Epithelial cell of proximal tubule (primary cell): Measurements from ENCODE around the gene ACAD8. TPM values are rescaled to one million over a fixed set of nuclear protein-coding genes. Genes with fewer than 3 reads are reported as not detected.

Experiments
- DNase-seq: peaks from one replicate; pipeline ENCODE4 v3.0.0-alpha.2; 2011; ENCODE audit warnings: low read depth
- H3K4me3 ChIP-seq: 2 replicates; pipeline ENCODE4 v1.5.1; 2011; ENCODE audit warnings: low read depth, mild to moderate bottlenecking, low read length
- CTCF ChIP-seq: conservative IDR thresholded peaks from 2 replicates; pipeline ENCODE4 v1.5.1; 2012; ENCODE audit warnings: low read depth, mild to moderate bottlenecking, low read length
- total RNA-seq: library from RNA; depleted of rRNA; stranded (reverse); fragments of >200 nt; gene quantifications from 2 replicates; pipeline ENCODE4 v1.2.3, GENCODE V29; 2015

ACAD8 gene
- total RNA-seq, 1 donor from 2014 or later: 18.1 TPM

- no peak for TF ChIP-seq CTCF
- H3K4me3 ChIP-seq: no peak overlapping the region
- no peak for DNase-seq
These were observed 14.4 kb upstream of the ACAD8 start for GRCh38 chr11:134238956-134239355.

DNA sequence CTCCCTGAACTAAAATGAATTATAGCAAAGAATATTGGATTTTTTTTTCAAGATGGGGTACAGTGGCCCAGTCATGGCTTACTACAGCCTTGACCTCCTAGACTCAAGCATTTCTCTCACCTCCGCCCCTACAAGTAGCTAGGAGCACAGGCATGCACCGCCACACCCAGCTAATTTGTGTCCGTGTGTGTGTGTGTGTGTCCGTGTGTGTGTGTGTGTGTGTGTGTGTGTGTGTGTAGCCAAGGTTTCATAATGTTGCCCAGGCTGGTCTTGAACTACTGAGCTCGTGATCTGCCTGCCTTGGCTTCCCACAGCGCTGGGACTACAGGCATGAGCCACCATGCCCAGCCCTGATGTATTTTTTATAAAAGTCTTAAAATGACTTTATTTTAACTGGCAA is 12.8 kb upstream of the ACAD8 start:
- no peak for DNase-seq
- TF ChIP-seq CTCF: no peak

DNA sequence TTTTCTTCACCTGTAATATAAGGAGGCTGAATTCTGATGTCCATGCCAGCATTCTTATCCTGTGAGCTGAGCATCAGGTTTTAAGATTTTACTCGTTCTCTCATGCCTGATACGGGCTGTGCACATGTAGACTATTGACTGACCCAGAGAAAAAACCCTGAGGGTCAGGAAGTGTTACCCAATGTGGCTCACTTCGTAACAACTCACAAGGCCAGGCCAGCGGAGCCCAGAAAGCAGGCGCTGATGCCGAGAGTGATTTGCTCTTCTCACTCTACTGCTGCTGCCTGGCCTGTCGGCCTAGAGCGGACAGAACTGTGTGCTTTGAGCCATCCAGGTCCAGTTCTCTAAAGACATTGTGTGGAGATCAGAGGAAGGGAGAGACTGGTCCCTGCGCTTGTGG is 11.0 kb upstream of the ACAD8 start:
- no peak for DNase-seq
- no peak for TF ChIP-seq CTCF

More for the DNA sequence above, 12.8 kb upstream of the ACAD8 start:
- H3K4me3 ChIP-seq: no peak overlapping the region

GRCh38 chr11:134243913-134244312 is 9.5 kb upstream of the ACAD8 start:
- H3K4me3 ChIP-seq: no peak overlapping the region
- no peak for DNase-seq
- TF ChIP-seq CTCF: no peak

More for the DNA sequence above, 11.0 kb upstream of the ACAD8 start:
- H3K4me3 ChIP-seq: no peak overlapping the region

DNA sequence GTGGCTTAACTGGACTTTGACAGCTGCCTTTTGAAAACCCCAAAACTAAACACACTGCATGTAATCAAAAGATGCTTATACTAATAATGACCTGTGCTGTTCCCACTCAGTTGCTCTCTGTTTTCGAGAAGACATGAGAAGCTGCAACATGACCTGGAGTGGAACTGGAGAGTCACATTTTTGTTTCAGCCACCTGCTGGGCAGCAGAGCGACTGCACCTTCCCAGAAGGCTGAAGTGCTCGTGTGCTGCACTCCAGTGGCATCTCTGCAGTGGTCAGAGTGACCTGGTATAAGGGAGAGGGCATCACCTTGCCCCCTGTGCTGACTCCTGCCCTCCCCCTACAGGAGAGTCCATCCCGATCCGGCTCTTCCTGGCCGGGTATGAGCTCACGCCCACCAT is 8.8 kb upstream of the ACAD8 start:
- DNase-seq: no peak
- no peak overlapping the region for H3K4me3 ChIP-seq
- peak; percentile 62 for TF ChIP-seq CTCF

GRCh38 chr11:134245434-134245833 is 7.9 kb upstream of the ACAD8 start:
- DNase-seq: no peak
- TF ChIP-seq CTCF: no peak
- H3K4me3 ChIP-seq: no peak overlapping the region

GRCh38 chr11:134246100-134246499 is 7.3 kb upstream of the ACAD8 start:
- TF ChIP-seq CTCF: no peak
- DNase-seq: no peak

More at GRCh38 chr11:134246100-134246499, 7.3 kb upstream of the ACAD8 start:
- no peak overlapping the region for H3K4me3 ChIP-seq
